Measurements from ENCODE around the gene TMA7B.

The TMA7B gene

GRCh38 chr22:39970742-39971141, 10.5 kb downstream of the TMA7B start:
- FAIRE-seq (no peak), DNase-seq (ENCODE audit: insufficient read length, low spot score) (no peak)
- no peak for TF ChIP-seq POLR2A (IDR thresholded peaks at IDR 0.05; ENCODE audit: low read depth, low read length)

- no peak for FAIRE-seq
- DNase-seq (ENCODE audit: insufficient read length, low spot score), result no peak
- TF ChIP-seq POLR2A (IDR thresholded peaks at IDR 0.05; ENCODE audit: low read depth, low read length), result no peak
These were observed 12.4 kb downstream of the TMA7B start for GRCh38 chr22:39972641-39973040.

GRCh38 chr22:39973656-39974055, 13.5 kb downstream of the TMA7B start:
- TF ChIP-seq POLR2A (IDR thresholded peaks at IDR 0.05; ENCODE audit: low read depth, low read length), result no peak

GRCh38 chr22:39974065-39974464, 13.9 kb downstream of the TMA7B start:
- FAIRE-seq, result no peak
- no peak for TF ChIP-seq POLR2A (IDR thresholded peaks at IDR 0.05; ENCODE audit: low read depth, low read length)
- no peak for DNase-seq (ENCODE audit: insufficient read length, low spot score)

More at GRCh38 chr22:39973656-39974055, 13.5 kb downstream of the TMA7B start:
- FAIRE-seq, result no peak
- DNase-seq (ENCODE audit: insufficient read length, low spot score), result no peak

GRCh38 chr22:39979048-39979447, 18.9 kb downstream of the TMA7B start:
- FAIRE-seq (no peak), DNase-seq (ENCODE audit: insufficient read length, low spot score) (no peak)
- TF ChIP-seq POLR2A (IDR thresholded peaks at IDR 0.05; ENCODE audit: low read depth, low read length), result no peak

GRCh38 chr22:39979458-39979857, 19.3 kb downstream of the TMA7B start:
- DNase-seq (ENCODE audit: insufficient read length, low spot score) (no peak), FAIRE-seq (no peak)
- no peak for TF ChIP-seq POLR2A (IDR thresholded peaks at IDR 0.05; ENCODE audit: low read depth, low read length)

- no peak for FAIRE-seq
- DNase-seq (ENCODE audit: insufficient read length, low spot score), result no peak
- TF ChIP-seq POLR2A (IDR thresholded peaks at IDR 0.05; ENCODE audit: low read depth, low read length), result no peak
These were observed 20.4 kb downstream of the TMA7B start for GRCh38 chr22:39980596-39980995.

GRCh38 chr22:39983346-39983745, 23.1 kb downstream of the TMA7B start:
- DNase-seq (ENCODE audit: insufficient read length, low spot score) (no peak), FAIRE-seq (no peak)
- TF ChIP-seq POLR2A (IDR thresholded peaks at IDR 0.05; ENCODE audit: low read depth, low read length), result no peak

GRCh38 chr22:39984006-39984405, 23.8 kb downstream of the TMA7B start:
- FAIRE-seq, result no peak
- TF ChIP-seq POLR2A (IDR thresholded peaks at IDR 0.05; ENCODE audit: low read depth, low read length), result no peak
- DNase-seq (ENCODE audit: insufficient read length, low spot score), result no peak

GRCh38 chr22:39984746-39985145, 24.5 kb downstream of the TMA7B start:
- TF ChIP-seq POLR2A (IDR thresholded peaks at IDR 0.05; ENCODE audit: low read depth, low read length), result no peak
- FAIRE-seq, result no peak
- no peak for DNase-seq (ENCODE audit: insufficient read length, low spot score)

GRCh38 chr22:39985383-39986035, 25.3 kb downstream of the TMA7B start:
- DNase-seq (ENCODE audit: insufficient read length, low spot score) (no peak), FAIRE-seq (no peak)
- TF ChIP-seq POLR2A (IDR thresholded peaks at IDR 0.05; ENCODE audit: low read depth, low read length), result no peak

GRCh38 chr22:39988386-39989114, 28.4 kb downstream of the TMA7B start:
- DNase-seq (ENCODE audit: insufficient read length, low spot score), result no peak
- no peak for TF ChIP-seq POLR2A (IDR thresholded peaks at IDR 0.05; ENCODE audit: low read depth, low read length)
- FAIRE-seq, result no peak

- FAIRE-seq, result no peak
- DNase-seq (ENCODE audit: insufficient read length, low spot score), result no peak
- TF ChIP-seq POLR2A (IDR thresholded peaks at IDR 0.05; ENCODE audit: low read depth, low read length), result no peak
These were observed 29.4 kb downstream of the TMA7B start for GRCh38 chr22:39989633-39990032.

- FAIRE-seq (no peak), DNase-seq (ENCODE audit: insufficient read length, low spot score) (no peak)
- TF ChIP-seq POLR2A (IDR thresholded peaks at IDR 0.05; ENCODE audit: low read depth, low read length), result no peak
These were observed 30.5 kb downstream of the TMA7B start for GRCh38 chr22:39990686-39991085.
